ENCODE measurements around the gene RRAS2.

The RRAS2 gene

GRCh38 chr11:14234446-14234845 lies 124.5 kb downstream of the RRAS2 start:
- Histone ChIP-seq H3K27me3 (ENCODE audit: insufficient read depth, poor library complexity, severe bottlenecking) (peaks cover 33% of the 10 kb centered on the region), H3K36me3 (ENCODE audit: low read depth) (no peaks in the 10 kb centered on the region), H3K4me3 (ENCODE audit: severe bottlenecking) (no peak overlapping the region), H3K27ac (ENCODE audit: poor library complexity, severe bottlenecking) (no peak overlapping the region), H3K9me3 (ENCODE audit: severe bottlenecking) (no peaks in the 10 kb centered on the region), H3K4me1 (ENCODE audit: insufficient read depth, poor library complexity, severe bottlenecking) (no peaks in the 10 kb centered on the region)
- no peak for ATAC-seq (ENCODE audit: low read depth)
- no peak for TF ChIP-seq CTCF (IDR thresholded peaks at IDR 0.05; ENCODE audit: poor library complexity, severe bottlenecking)
- DNase-seq (ENCODE audit: low spot score): no peak

GRCh38 chr11:14232652-14233051 lies 126.3 kb downstream of the RRAS2 start:
- DNase-seq (ENCODE audit: low spot score) (no peak), ATAC-seq (ENCODE audit: low read depth) (peak; percentile 27; the same call in 1 of the 3 replicates)
- peak; percentile 45 for TF ChIP-seq CTCF (IDR thresholded peaks at IDR 0.05; ENCODE audit: poor library complexity, severe bottlenecking)
- Histone ChIP-seq H3K27ac (ENCODE audit: poor library complexity, severe bottlenecking) (no peak overlapping the region), H3K36me3 (ENCODE audit: low read depth) (no peaks in the 10 kb centered on the region), H3K4me3 (ENCODE audit: severe bottlenecking) (no peak overlapping the region), H3K4me1 (ENCODE audit: insufficient read depth, poor library complexity, severe bottlenecking) (no peaks in the 10 kb centered on the region), H3K27me3 (ENCODE audit: insufficient read depth, poor library complexity, severe bottlenecking) (peaks cover 22% of the 10 kb centered on the region), H3K9me3 (ENCODE audit: severe bottlenecking) (no peaks in the 10 kb centered on the region)

- H3K4me3 ChIP-seq (ENCODE audit: severe bottlenecking): no peak overlapping the region
- no peak for DNase-seq (ENCODE audit: low spot score)
- H3K36me3 ChIP-seq (ENCODE audit: low read depth): no peaks in the 10 kb centered on the region
- ATAC-seq (ENCODE audit: low read depth): no peak
- H3K9me3 ChIP-seq (ENCODE audit: severe bottlenecking): no peaks in the 10 kb centered on the region
- H3K27me3 ChIP-seq (ENCODE audit: insufficient read depth, poor library complexity, severe bottlenecking): peaks cover 12% of the 10 kb centered on the region
- H3K4me1 ChIP-seq (ENCODE audit: insufficient read depth, poor library complexity, severe bottlenecking): no peaks in the 10 kb centered on the region
- TF ChIP-seq CTCF (IDR thresholded peaks at IDR 0.05; ENCODE audit: poor library complexity, severe bottlenecking): no peak
- no peak overlapping the region for H3K27ac ChIP-seq (ENCODE audit: poor library complexity, severe bottlenecking)
Measured at GRCh38 chr11:14230407-14230806, 128.6 kb downstream of the RRAS2 start.

- DNase-seq (ENCODE audit: low spot score) (no peak), ATAC-seq (ENCODE audit: low read depth) (no peak)
- Histone ChIP-seq H3K27me3 (ENCODE audit: insufficient read depth, poor library complexity, severe bottlenecking) (peaks cover 12% of the 10 kb centered on the region), H3K36me3 (ENCODE audit: low read depth) (no peaks in the 10 kb centered on the region), H3K4me3 (ENCODE audit: severe bottlenecking) (no peak overlapping the region), H3K27ac (ENCODE audit: poor library complexity, severe bottlenecking) (no peak overlapping the region), H3K9me3 (ENCODE audit: severe bottlenecking) (no peaks in the 10 kb centered on the region), H3K4me1 (ENCODE audit: insufficient read depth, poor library complexity, severe bottlenecking) (no peaks in the 10 kb centered on the region)
- no peak for TF ChIP-seq CTCF (IDR thresholded peaks at IDR 0.05; ENCODE audit: poor library complexity, severe bottlenecking)
Measured at GRCh38 chr11:14229472-14229871, 129.5 kb downstream of the RRAS2 start.

GRCh38 chr11:14228356-14228755 lies 130.6 kb downstream of the RRAS2 start:
- TF ChIP-seq CTCF (IDR thresholded peaks at IDR 0.05; ENCODE audit: poor library complexity, severe bottlenecking): no peak
- H3K27ac ChIP-seq (ENCODE audit: poor library complexity, severe bottlenecking): no peak overlapping the region
- ATAC-seq (ENCODE audit: low read depth): no peak
- no peak overlapping the region for H3K4me3 ChIP-seq (ENCODE audit: severe bottlenecking)
- DNase-seq (ENCODE audit: low spot score): no peak
- no peaks in the 10 kb centered on the region for H3K4me1 ChIP-seq (ENCODE audit: insufficient read depth, poor library complexity, severe bottlenecking)
- H3K27me3 ChIP-seq (ENCODE audit: insufficient read depth, poor library complexity, severe bottlenecking): peaks cover 12% of the 10 kb centered on the region
- H3K9me3 ChIP-seq (ENCODE audit: severe bottlenecking): no peaks in the 10 kb centered on the region
- no peaks in the 10 kb centered on the region for H3K36me3 ChIP-seq (ENCODE audit: low read depth)
